T-helper 1 cell treated with Interleukin-12 subunit alpha and Interleukin-12 subunit beta and Interleukin-4 antibody, amounts not matched to agents 30 μg/mL and 1 μg/mL, for 36 hours (primary cell): ENCODE measurements around the gene FAM200C.
"Not testable (repeated sequence)": the region's sequence is repeated elsewhere in the genome, so short reads cannot be mapped to it uniquely, and the experiment has no call there.

ENCODE experiments used
- H3K27ac Mint-ChIP-seq: one replicate; pipeline ENCODE4 v1.8.0; 2021; ENCODE audit warnings: mild to moderate bottlenecking, mixed read lengths
- H3K27me3 Mint-ChIP-seq: one replicate; pipeline ENCODE4 v1.8.0; 2021; ENCODE audit warnings: low read depth, mixed read lengths
- H3K36me3 Mint-ChIP-seq: one replicate; pipeline ENCODE4 v1.8.0; 2021; ENCODE audit warnings: low read depth, mixed read lengths
- H3K4me1 Mint-ChIP-seq: one replicate; pipeline ENCODE4 v1.8.0; 2021; ENCODE audit warnings: low read depth, mixed read lengths
- H3K4me3 Mint-ChIP-seq: one replicate; pipeline ENCODE4 v1.8.0; 2021; ENCODE audit warnings: mild to moderate bottlenecking, moderate library complexity, mixed read lengths
- H3K9me3 Mint-ChIP-seq: one replicate; pipeline ENCODE4 v1.8.0; 2021; ENCODE audit warnings: mixed read lengths

Gene FAM200C

DNA sequence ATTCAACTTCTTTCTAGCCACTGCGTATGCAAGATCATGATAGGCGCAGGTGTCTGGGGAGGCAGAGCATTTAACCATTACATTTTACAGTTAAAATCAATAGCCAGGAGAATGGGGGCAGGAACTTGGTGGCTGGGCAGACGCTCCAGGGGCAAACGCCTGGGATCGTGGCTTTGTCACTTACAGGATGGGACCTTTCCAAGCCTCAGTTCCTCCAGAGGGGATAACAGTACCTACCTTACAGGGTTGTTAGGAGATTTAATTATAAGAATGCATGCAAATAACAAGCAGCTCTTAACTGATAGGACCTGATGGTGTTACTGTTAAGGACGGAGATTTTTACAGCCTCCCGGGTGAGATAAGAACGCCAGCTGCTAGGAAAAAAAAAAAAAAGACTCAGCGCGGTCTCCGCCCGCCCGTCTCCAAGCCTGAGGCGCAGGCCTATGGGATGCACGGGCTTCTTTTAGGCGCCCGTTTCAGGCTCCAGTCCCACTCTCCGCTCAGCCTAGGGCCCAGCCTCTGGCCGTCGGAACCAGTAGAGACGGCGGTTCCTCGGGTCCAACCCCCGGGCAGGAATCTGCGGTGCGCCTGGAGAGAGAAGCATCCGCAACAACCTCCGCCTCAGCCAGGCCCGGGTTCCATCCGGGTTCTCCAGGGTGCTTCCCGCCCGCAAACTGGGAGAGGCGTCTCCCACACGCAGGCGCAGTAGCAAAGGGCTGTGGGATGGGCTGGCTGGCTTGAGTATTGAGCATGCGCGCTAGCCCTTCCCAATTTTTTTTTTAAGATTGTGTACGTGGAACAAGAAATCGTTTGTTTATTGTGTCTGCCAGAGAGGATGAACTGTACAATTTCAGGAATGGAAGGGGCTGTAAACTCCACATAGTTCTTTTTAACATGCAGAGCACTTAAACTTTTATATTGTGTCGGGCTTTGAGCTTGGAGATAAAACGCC is at the start of gene FAM200C:
FAM200C (minus strand) TSS at position 653 of the 952 bp plus-strand sequence. CDS start 4,564 bp downstream, outside the sequence.
- Mint-ChIP-seq H3K4me1 (peaks cover 15% of the 10 kb centered on the region), H3K4me3 (peak within 1 kb of the TSS; percentile 84), H3K9me3 (no peaks in the 10 kb centered on the region), H3K36me3 (peaks cover 21% of the 10 kb centered on the region), H3K27ac (peak within 1 kb of the TSS; percentile 66), H3K27me3 (no peaks in the 10 kb centered on the region)

DNA sequence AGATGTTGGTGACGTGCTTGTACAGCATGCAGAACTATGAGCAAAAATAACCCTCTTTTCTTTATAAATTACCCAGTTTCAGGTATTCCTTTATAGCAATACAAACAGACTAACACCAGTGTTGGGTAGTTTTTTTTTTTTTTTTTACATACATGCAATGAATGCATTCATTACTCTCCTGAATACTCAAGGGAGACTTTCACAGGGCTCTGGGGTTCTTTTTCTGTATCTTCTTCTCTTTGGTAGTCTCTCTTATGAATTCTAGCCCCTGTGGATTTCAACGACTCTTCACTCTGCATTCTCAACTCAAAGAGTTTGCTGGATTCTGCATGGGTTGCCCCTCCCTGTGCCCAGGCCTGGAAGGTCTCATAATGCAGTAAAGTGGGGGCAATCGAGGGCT is 49.6 kb upstream of the FAM200C start:
- no peak overlapping the region for H3K4me3 Mint-ChIP-seq
- H3K27me3 Mint-ChIP-seq: no peaks in the 10 kb centered on the region
- no peak overlapping the region for H3K27ac Mint-ChIP-seq
- H3K4me1 Mint-ChIP-seq: peaks cover 32% of the 10 kb centered on the region
- H3K36me3 Mint-ChIP-seq: peaks cover 11% of the 10 kb centered on the region
- peaks cover 19% of the 10 kb centered on the region for H3K9me3 Mint-ChIP-seq

DNA sequence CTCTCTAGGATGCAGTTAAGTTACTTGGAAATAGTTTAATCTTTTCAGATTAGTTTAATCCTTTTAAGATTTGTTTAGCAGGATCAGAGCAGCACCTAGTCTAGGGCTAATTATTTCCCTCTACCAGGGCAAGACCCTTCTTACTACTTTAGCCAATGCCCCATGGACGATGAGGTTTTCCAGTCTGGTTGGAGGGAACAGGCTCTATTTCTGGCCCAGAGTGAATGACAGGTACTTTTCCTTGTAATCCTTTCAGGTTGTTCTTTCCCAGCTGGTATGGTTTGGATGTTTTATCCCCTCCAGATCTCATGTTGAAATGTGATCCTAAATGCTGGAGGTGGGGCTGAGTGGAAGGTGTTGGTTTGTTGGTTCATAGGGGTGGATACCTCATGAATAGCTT is 49.0 kb upstream of the FAM200C start:
- peaks cover 32% of the 10 kb centered on the region for H3K4me1 Mint-ChIP-seq
- no peaks in the 10 kb centered on the region for H3K27me3 Mint-ChIP-seq
- peaks cover 11% of the 10 kb centered on the region for H3K36me3 Mint-ChIP-seq
- H3K27ac Mint-ChIP-seq: no peak overlapping the region
- H3K9me3 Mint-ChIP-seq: peaks cover 19% of the 10 kb centered on the region
- H3K4me3 Mint-ChIP-seq: no peak overlapping the region

DNA sequence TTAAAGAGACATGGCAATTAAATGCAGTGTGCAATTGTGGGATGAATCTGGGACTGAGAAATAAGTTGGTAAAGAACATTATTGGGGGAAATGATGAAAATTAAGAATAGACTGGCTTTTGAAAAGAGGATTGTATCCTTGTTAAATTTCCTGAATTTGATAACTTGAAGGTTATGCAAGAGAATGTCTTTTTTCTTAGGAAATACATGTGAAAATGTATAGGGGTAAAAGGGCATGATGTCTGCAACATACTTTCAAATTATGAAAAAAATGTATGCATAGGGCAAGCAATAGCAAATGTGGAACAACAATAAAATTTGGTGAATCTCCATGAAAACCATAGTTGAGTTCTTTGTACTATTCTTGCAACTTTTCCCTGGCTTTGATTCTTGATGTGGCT is 45.9 kb upstream of the FAM200C start:
- H3K4me3 Mint-ChIP-seq: no peak overlapping the region
- peaks cover 47% of the 10 kb centered on the region for H3K4me1 Mint-ChIP-seq
- no peak overlapping the region for H3K27ac Mint-ChIP-seq
- no peaks in the 10 kb centered on the region for H3K27me3 Mint-ChIP-seq
- H3K36me3 Mint-ChIP-seq: peaks cover 9% of the 10 kb centered on the region
- peaks cover 19% of the 10 kb centered on the region for H3K9me3 Mint-ChIP-seq

DNA sequence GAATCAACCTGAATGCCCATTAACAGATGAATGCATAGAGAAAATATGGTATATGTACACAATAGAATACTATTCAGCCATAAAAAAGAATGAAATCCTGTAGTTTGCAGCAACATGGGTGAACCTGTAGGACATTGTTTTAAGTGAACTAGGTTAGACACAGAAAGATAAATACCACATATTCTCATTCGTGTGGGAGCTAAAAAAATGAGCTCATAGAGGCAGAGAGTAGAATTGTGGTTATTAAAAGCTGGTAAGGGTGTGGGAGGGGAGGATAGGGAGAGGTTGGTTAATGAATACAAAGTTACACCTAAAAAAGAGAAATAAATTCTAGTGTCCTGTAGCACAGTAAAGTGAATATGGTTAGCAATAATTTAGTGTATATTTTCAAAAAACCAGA is 45.3 kb upstream of the FAM200C start:
- peaks cover 16% of the 10 kb centered on the region for H3K9me3 Mint-ChIP-seq
- no peak overlapping the region for H3K27ac Mint-ChIP-seq
- no peak overlapping the region for H3K4me3 Mint-ChIP-seq
- peaks cover 50% of the 10 kb centered on the region for H3K4me1 Mint-ChIP-seq
- no peaks in the 10 kb centered on the region for H3K27me3 Mint-ChIP-seq
- peaks cover 9% of the 10 kb centered on the region for H3K36me3 Mint-ChIP-seq

DNA sequence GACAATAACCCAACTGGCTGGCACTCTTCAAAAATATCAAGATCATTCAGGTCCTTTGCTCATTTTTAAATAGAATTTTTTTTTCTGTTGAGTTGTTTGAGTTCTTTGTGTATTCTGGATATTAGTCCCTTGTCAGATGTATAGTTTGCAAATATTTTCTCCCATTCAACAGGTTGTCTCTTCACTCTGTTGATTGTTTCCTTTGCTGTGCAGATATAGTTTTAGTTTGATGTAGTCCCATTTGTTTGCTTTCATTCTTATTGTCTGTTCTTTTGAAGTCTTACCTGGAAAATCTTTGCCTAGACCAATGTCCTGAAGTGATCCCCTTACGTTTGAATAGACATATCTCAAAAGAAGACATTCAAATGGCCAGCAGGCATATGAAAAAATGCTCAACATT is 44.6 kb upstream of the FAM200C start:
- peaks cover 9% of the 10 kb centered on the region for H3K9me3 Mint-ChIP-seq
- no peak overlapping the region for H3K27ac Mint-ChIP-seq
- H3K27me3 Mint-ChIP-seq: no peaks in the 10 kb centered on the region
- H3K36me3 Mint-ChIP-seq: peaks cover 3% of the 10 kb centered on the region
- no peak overlapping the region for H3K4me3 Mint-ChIP-seq
- H3K4me1 Mint-ChIP-seq: peaks cover 46% of the 10 kb centered on the region

DNA sequence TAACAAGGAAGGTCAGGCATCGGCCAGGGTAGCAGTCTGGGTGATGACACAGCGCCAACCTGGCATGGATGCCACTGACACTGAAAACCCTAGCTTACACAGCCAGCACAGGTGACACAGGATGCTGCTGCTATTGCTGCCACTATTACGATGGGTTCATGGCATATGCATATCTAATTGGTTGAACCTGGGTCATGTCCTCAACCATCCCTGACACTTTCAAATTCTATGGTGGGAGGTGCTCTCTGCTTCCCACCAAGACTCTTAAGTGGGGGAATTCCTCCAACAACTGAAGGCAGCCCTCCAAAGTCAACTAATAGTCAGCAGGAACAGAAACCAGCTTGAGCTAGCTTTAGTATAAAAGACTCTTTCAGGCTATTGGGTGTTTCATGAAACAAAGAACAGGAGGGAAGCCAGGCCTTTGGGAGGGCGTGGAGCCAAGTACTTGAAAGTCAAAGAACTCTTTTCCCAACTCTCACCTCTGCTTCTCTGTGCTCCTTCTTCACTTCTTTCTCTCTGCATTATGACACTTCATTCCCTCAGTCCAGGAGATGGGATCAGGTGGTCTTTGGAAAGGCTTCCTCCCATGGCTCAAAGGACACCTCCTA is 43.1 kb upstream of the FAM200C start:
- Mint-ChIP-seq H3K4me3 (no peak overlapping the region), H3K4me1 (peaks cover 55% of the 10 kb centered on the region)

DNA sequence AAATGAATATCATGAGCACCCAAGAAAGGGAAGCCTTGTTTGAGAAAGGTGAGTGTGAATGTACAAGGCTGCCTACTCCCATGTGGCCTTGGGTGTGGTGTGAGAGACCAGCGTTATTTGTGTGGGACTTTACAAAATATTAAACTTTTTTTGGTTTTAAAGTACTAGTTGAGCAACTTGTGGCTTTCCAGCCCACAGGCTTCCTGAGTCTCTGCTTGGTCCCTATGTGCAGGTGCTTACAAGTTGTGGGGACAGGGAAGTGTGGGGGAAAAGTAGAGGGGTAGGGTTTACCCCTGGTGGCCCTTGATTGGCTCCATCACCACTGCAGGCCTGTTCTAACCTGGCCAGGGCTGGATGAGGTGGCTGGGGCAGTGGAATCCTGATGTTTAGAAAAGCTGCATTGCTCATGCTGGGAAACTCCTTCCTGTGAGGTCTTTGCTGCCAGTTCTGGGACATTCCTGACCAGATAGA is 41.5 kb upstream of the FAM200C start:
- peak overlapping the region; percentile 64 for H3K27ac Mint-ChIP-seq
- H3K36me3 Mint-ChIP-seq: peaks cover under 1% of the 10 kb centered on the region
- H3K9me3 Mint-ChIP-seq: peaks cover 6% of the 10 kb centered on the region
- peaks cover 54% of the 10 kb centered on the region for H3K4me1 Mint-ChIP-seq
- H3K27me3 Mint-ChIP-seq: no peaks in the 10 kb centered on the region
- no peak overlapping the region for H3K4me3 Mint-ChIP-seq

More for the DNA sequence above, 43.1 kb upstream of the FAM200C start:
- Mint-ChIP-seq H3K9me3 (peaks cover 6% of the 10 kb centered on the region), H3K36me3 (peaks cover 1% of the 10 kb centered on the region), H3K27ac (peak overlapping the region; percentile 52), H3K27me3 (no peaks in the 10 kb centered on the region)

DNA sequence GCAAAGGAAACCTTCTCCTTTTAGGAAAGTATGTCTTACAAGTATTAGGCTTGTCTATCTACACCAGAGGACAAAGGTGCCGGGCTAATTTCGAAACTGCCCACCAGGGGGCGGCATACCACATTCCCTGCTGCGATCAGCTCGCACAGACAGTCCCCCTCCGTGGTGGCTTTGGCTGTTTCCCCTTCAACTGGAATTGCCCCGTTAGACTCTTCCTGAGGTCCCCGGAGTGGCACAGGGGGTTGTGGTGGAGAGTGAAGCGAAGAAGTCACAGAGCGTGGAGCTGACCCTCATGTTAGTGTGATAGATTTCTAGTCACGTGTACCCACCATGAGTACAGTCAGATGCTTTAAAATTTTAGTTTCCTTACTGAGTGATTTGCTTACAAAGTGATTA is 39.3 kb upstream of the FAM200C start:
- Mint-ChIP-seq H3K27ac (peak overlapping the region; percentile 92), H3K4me1 (peaks cover 47% of the 10 kb centered on the region), H3K36me3 (no peaks in the 10 kb centered on the region), H3K4me3 (peak overlapping the region; percentile 87), H3K9me3 (no peaks in the 10 kb centered on the region), H3K27me3 (peaks cover 5% of the 10 kb centered on the region)

DNA sequence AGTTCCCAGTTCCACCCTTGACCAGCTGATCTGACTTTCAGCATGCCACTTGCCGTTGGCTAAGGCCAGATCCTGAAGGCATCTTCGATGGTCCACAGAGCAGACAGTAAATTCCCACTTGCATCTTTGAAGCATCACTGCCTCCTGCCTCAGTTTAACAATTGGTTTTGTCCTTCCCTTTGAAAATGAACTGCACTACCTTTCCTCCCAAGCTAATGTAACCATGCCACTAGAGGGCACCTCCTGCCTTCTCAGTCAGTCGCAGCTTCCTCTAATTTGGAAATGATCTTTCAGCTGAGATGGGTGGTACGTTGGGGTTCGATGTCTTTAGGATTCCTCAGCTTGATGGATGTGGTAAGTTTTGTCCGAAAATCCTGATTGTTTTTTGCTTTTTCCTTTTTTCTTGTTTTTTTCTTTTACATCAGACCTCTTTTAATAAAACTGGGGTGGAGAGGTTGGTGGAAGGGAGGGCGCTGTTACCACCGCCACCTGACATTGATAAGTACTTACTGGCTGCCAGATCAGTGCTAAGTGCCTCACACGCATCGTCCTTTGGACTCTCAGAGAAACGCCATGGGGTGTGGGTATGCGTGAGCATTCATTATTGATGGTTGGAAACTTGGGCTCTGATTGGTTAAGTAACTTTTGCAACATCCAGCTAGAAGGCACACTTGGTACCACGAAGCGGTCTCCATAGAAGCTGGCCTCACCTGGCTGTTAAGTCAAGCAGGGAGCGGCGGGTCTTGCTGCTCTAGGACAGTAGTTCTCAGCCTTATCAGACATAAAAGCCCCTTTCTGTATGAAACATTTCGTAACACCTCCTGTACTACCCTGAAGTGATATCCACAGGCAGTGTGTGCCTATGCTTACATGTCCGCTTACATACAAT is 38.7 kb upstream of the FAM200C start:
- peaks cover 42% of the 10 kb centered on the region for H3K4me1 Mint-ChIP-seq
- peaks cover 5% of the 10 kb centered on the region for H3K27me3 Mint-ChIP-seq

DNA sequence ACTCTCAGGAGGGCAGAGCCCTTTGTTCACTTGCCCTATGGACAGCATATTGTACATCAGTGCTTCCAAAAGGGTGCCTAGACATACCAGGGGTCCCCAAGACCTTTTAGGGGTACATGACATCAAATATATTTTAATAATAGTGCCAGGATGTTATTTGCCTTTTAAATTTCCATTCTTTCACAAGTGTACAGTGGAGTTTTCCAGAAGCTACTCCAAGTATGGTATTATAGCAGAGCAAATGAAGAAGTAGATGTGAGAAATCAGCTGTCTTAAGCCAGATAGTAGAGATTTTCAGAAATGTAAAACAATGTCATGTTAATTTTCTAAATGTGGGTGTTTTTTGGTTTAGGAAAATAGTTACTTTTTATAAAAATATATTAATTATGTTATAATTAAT is 37.4 kb upstream of the FAM200C start:
- Mint-ChIP-seq H3K36me3 (no peaks in the 10 kb centered on the region), H3K4me3 (no peak overlapping the region), H3K4me1 (peaks cover 32% of the 10 kb centered on the region), H3K27ac (no peak overlapping the region), H3K27me3 (peaks cover 5% of the 10 kb centered on the region), H3K9me3 (no peaks in the 10 kb centered on the region)

More for the DNA sequence above, 38.7 kb upstream of the FAM200C start:
- Mint-ChIP-seq H3K4me3 (peak overlapping the region; percentile 87), H3K9me3 (no peaks in the 10 kb centered on the region), H3K27ac (peak overlapping the region; percentile 92), H3K36me3 (no peaks in the 10 kb centered on the region)

DNA sequence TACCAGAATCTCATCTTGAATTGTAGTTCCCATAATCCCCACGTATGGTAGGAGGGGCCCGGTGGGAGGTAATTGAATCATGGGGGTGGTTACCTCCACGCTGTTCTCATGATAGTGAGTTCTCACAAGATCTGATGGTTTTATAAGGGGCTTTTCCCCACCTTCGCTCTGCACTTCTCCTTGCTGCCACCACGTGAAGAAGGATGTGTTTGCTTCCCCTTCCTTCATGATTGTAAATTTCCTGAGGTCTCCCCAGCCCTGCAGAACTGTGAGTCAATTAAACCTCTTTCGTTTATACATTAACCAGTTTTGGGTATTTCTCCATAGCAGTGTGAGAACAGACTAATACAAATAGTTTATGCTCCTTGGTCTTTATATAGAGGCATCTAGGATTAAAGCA is 36.8 kb upstream of the FAM200C start:
- peaks cover 28% of the 10 kb centered on the region for H3K4me1 Mint-ChIP-seq
- not testable (repeated sequence) for H3K9me3 Mint-ChIP-seq, H3K27me3 Mint-ChIP-seq, H3K27ac Mint-ChIP-seq, H3K4me3 Mint-ChIP-seq, H3K36me3 Mint-ChIP-seq

DNA sequence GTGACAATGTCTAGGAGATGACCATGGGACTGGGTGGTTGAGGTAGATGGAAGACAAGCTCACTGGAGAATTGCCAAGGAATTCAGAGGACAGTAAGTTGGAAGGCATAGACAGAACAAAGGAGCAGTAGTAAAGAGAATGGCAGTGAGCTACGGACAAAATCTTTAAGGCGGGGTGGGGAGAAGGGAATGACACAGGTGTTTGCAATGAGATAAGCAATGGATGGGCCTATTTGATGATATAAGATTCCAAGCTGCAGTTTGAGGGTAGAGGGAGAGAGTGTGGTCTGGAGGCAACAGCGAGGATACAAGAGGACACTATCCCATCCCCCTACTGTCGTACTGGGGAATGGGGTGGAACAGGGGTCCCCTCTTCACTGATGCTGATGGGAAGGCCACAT is 36.2 kb upstream of the FAM200C start:
- Mint-ChIP-seq H3K4me3 (no peak overlapping the region), H3K36me3 (peaks cover 2% of the 10 kb centered on the region), H3K4me1 (peaks cover 23% of the 10 kb centered on the region), H3K9me3 (no peaks in the 10 kb centered on the region), H3K27ac (no peak overlapping the region), H3K27me3 (peaks cover 5% of the 10 kb centered on the region)

DNA sequence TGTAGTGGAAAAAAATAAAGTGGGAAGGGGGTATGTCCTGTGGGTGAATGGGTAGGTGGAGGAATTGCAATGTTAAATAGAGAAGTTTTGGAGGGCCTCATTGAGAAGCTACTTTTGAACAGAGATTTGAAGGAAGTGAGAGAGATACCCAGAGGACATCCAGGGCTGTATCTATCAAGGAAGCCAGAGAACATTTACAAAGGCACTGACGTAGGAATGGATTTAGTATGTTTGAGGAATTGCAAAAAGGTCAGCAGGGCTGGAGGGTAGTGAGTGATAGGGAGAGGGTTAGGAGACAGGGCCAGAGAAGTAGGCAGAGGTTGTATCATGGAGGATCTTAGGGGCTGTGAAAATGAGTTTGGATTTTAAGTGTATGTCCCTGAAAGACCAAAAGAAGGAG is 35.7 kb upstream of the FAM200C start:
- H3K36me3 Mint-ChIP-seq: peaks cover 2% of the 10 kb centered on the region
- no peak overlapping the region for H3K27ac Mint-ChIP-seq
- H3K4me3 Mint-ChIP-seq: no peak overlapping the region
- no peaks in the 10 kb centered on the region for H3K9me3 Mint-ChIP-seq
- H3K27me3 Mint-ChIP-seq: peaks cover 5% of the 10 kb centered on the region
- H3K4me1 Mint-ChIP-seq: peaks cover 21% of the 10 kb centered on the region
